ENCODE results near the gene FOXE3. TPM values are rescaled to one million over a fixed set of nuclear protein-coding genes. Genes with fewer than 3 reads are reported as not detected.

Gene FOXE3
- total RNA-seq, 2 donors from 2014 or later: 0.11 to 0.49 TPM

GRCh38 chr1:47440599-47441081 is 24.6 kb downstream of the FOXE3 start:
- Histone ChIP-seq H3K9me3 (no peaks in the 10 kb centered on the region), H3K4me1 (peaks cover under 1% of the 10 kb centered on the region), H3K36me3 (no peaks in the 10 kb centered on the region), H3K4me3 (peak overlapping the region; percentile 71), H3K27ac (peak overlapping the region; percentile 73), H3K9ac (ENCODE audit: low read depth in 2 of 2, low read length in 2 of 2) (peak overlapping the region; percentile 95 to 99), H3K27me3 (peaks cover 32% of the 10 kb centered on the region)
- no peak for TF ChIP-seq CTCF (IDR thresholded peaks at IDR 0.05)
- peak; percentile 50 for DNase-seq
- intact Hi-C loops (cut with DNase I): no loop called here

- DNase-seq: peak; percentile 38
- Histone ChIP-seq H3K9ac (ENCODE audit: low read depth in 2 of 2, low read length in 2 of 2) (peak overlapping the region in 1 of 2 donors; percentile 99), H3K36me3 (no peaks in the 10 kb centered on the region), H3K27ac (peak overlapping the region; percentile 73), H3K4me1 (peaks cover 5% of the 10 kb centered on the region), H3K9me3 (no peaks in the 10 kb centered on the region), H3K27me3 (peaks cover 41% of the 10 kb centered on the region), H3K4me3 (peak overlapping the region; percentile 10)
- TF ChIP-seq CTCF (IDR thresholded peaks at IDR 0.05): no peak
- intact Hi-C loops (cut with DNase I): no loop called here
These were observed 25.5 kb downstream of the FOXE3 start for GRCh38 chr1:47441450-47442106.

- H3K4me1 ChIP-seq: peaks cover 5% of the 10 kb centered on the region
- peaks cover 41% of the 10 kb centered on the region for H3K27me3 ChIP-seq
- H3K9me3 ChIP-seq: no peaks in the 10 kb centered on the region
- TF ChIP-seq CTCF (IDR thresholded peaks at IDR 0.05): no peak
- DNase-seq: peak; percentile 34
- peak overlapping the region; percentile 73 for H3K27ac ChIP-seq
- peak overlapping the region; percentile 10 for H3K4me3 ChIP-seq
- intact Hi-C loops (cut with DNase I): no loop called here
- H3K9ac ChIP-seq (ENCODE audit: low read depth in 2 of 2, low read length in 2 of 2): peak overlapping the region in 1 of 2 donors; percentile 99
- H3K36me3 ChIP-seq: no peaks in the 10 kb centered on the region
These were observed 26.1 kb downstream of the FOXE3 start for GRCh38 chr1:47442202-47442601.

GRCh38 chr1:47442842-47443529 is 26.9 kb downstream of the FOXE3 start:
- intact Hi-C loops (cut with DNase I): no loop called here
- H3K9me3 ChIP-seq: no peaks in the 10 kb centered on the region
- peak overlapping the region; percentile 30 for H3K4me3 ChIP-seq
- peak overlapping the region; percentile 53 for H3K27ac ChIP-seq
- DNase-seq: peak; percentile 31
- H3K36me3 ChIP-seq: no peaks in the 10 kb centered on the region
- peak overlapping the region in 1 of 2 donors; percentile 99 for H3K9ac ChIP-seq (ENCODE audit: low read depth in 2 of 2, low read length in 2 of 2)
- no peak for TF ChIP-seq CTCF (IDR thresholded peaks at IDR 0.05)
- H3K4me1 ChIP-seq: peaks cover 5% of the 10 kb centered on the region
- peaks cover 41% of the 10 kb centered on the region for H3K27me3 ChIP-seq

GRCh38 chr1:47443530-47444296 is 27.6 kb downstream of the FOXE3 start:
- peak; percentile 31 for DNase-seq
- peak overlapping the region; percentile 30 for H3K4me3 ChIP-seq
- H3K9ac ChIP-seq (ENCODE audit: low read depth in 2 of 2, low read length in 2 of 2): peak overlapping the region; percentile 44 to 99
- H3K36me3 ChIP-seq: no peaks in the 10 kb centered on the region
- peaks cover 5% of the 10 kb centered on the region for H3K4me1 ChIP-seq
- H3K27me3 ChIP-seq: peaks cover 39% of the 10 kb centered on the region
- no peak for TF ChIP-seq CTCF (IDR thresholded peaks at IDR 0.05)
- peak overlapping the region; percentile 53 for H3K27ac ChIP-seq
- intact Hi-C loops (cut with DNase I): no loop called here
- H3K9me3 ChIP-seq: no peaks in the 10 kb centered on the region
